Liver (tissue), 9 donors: Measurements from ENCODE around the gene NPL. TPM values are rescaled to one million over a fixed set of nuclear protein-coding genes. Genes with fewer than 3 reads are reported as not detected.

ENCODE experiments used
- DNase-seq: peaks from one replicate; pipeline ENCODE4 v3.0.0-alpha.2; 2017; ENCODE audit warnings: low spot score
- H3K27ac ChIP-seq, 2 donors: one replicate each; pipeline ENCODE4 v1.7.0; 2013; ENCODE audit warnings: inconsistent platforms in 2 of 2, low read length in 2 of 2, control low read depth in 1 of 2, low read depth in 1 of 2, mild to moderate bottlenecking in 1 of 2
- H3K27me3 ChIP-seq, 4 donors: one replicate each; pipeline versions ENCODE4 v1.6.1 to v1.7.0; 2013; ENCODE audit warnings: low read length in 3 of 4, inconsistent platforms in 1 of 4, mild to moderate bottlenecking in 1 of 4, moderate library complexity in 1 of 4; ENCODE audit not compliant: control insufficient read depth in 4 of 4, insufficient read depth in 4 of 4
- H3K36me3 ChIP-seq, 4 donors: one replicate each; pipeline versions ENCODE4 v1.6.1 to v1.7.0; 2013; ENCODE audit warnings: low read length in 3 of 4, mild to moderate bottlenecking in 3 of 4, low read depth in 1 of 4, moderate library complexity in 1 of 4; ENCODE audit not compliant: control insufficient read depth in 4 of 4, insufficient read depth in 3 of 4
- H3K4me1 ChIP-seq, 4 donors: one replicate each; pipeline versions ENCODE4 v1.6.1 to v1.7.0; 2013; ENCODE audit warnings: low read length in 3 of 4, mild to moderate bottlenecking in 3 of 4, moderate library complexity in 1 of 4; ENCODE audit not compliant: control insufficient read depth in 4 of 4, insufficient read depth in 4 of 4
- H3K4me3 ChIP-seq, 3 donors: one replicate each; pipeline versions ENCODE4 v1.6.1 to v1.7.0; 2013; ENCODE audit warnings: low read length in 3 of 3, control low read depth in 1 of 3, low read depth in 1 of 3, mild to moderate bottlenecking in 1 of 3
- H3K9ac ChIP-seq, 2 donors: one replicate each; pipeline ENCODE4 v1.7.0; 2013; ENCODE audit warnings: low read length in 2 of 2, mild to moderate bottlenecking in 2 of 2, moderate library complexity in 2 of 2, control low read depth in 1 of 2, low read depth in 1 of 2
- H3K9me3 ChIP-seq, 4 donors: one replicate each; pipeline versions ENCODE4 v1.6.1 to v1.7.0; 2013; ENCODE audit warnings: low read length in 3 of 4; ENCODE audit not compliant: control insufficient read depth in 4 of 4
- EGR1 ChIP-seq, 2 donors: IDR thresholded peaks; 2 replicates each; pipeline ENCODE4 v1.6.1; 2016 to 2018; ENCODE audit warnings: antibody characterized with exemption in 2 of 2, low read depth in 2 of 2
- FOXA1 ChIP-seq: IDR thresholded peaks from 2 replicates; pipeline ENCODE4 v1.6.1; 2016; ENCODE audit warnings: antibody characterized with exemption
- FOXA2 ChIP-seq: IDR thresholded peaks from 2 replicates; pipeline ENCODE4 v1.6.1; 2016; ENCODE audit warnings: antibody characterized with exemption
- GABPA ChIP-seq, 2 donors: IDR thresholded peaks in 1 of 2; conservative IDR thresholded peaks in 1 of 2; 2 replicates each; pipeline ENCODE4 v1.6.1; 2016; ENCODE audit warnings: antibody characterized with exemption in 2 of 2, mild to moderate bottlenecking in 1 of 2, moderate library complexity in 1 of 2
- HNF4A ChIP-seq, 2 donors: conservative IDR thresholded peaks; 2 replicates each; pipeline ENCODE4 v1.6.1; 2016; ENCODE audit warnings: antibody characterized with exemption in 2 of 2, mild to moderate bottlenecking in 2 of 2
- HNF4G ChIP-seq: IDR thresholded peaks from 2 replicates; pipeline ENCODE4 v1.6.1; 2016; ENCODE audit warnings: antibody characterized with exemption
- JUND ChIP-seq, 2 donors: IDR thresholded peaks; 2 replicates each; pipeline ENCODE4 v1.6.1; 2016; ENCODE audit warnings: antibody characterized with exemption in 2 of 2
- NR2F2 ChIP-seq: IDR thresholded peaks from 2 replicates; pipeline ENCODE4 v1.6.1; 2016; ENCODE audit warnings: antibody characterized with exemption
- RAD21 ChIP-seq, 2 donors: IDR thresholded peaks; 2 replicates each; pipeline ENCODE4 v1.6.1; 2016; ENCODE audit warnings: antibody characterized with exemption in 2 of 2, mild to moderate bottlenecking in 2 of 2
- RXRA ChIP-seq, 2 donors: IDR thresholded peaks; 2 replicates each; pipeline ENCODE4 v1.6.1; 2017 to 2018; ENCODE audit warnings: antibody characterized with exemption in 2 of 2, mild to moderate bottlenecking in 1 of 2
- SP1 ChIP-seq: IDR thresholded peaks from 2 replicates; pipeline ENCODE4 v1.6.1; 2018; ENCODE audit warnings: antibody characterized with exemption, mild to moderate bottlenecking
- TAF1 ChIP-seq: conservative IDR thresholded peaks from 2 replicates; pipeline ENCODE4 v1.6.1; 2016; ENCODE audit warnings: antibody characterized with exemption, mild to moderate bottlenecking
- YY1 ChIP-seq: IDR thresholded peaks from 2 replicates; pipeline ENCODE4 v1.6.1; 2016; ENCODE audit warnings: antibody characterized with exemption, mild to moderate bottlenecking
- WGBS: extraction: QIAGEN DNeasy Blood & Tissue Kit; methylation state at CpG from one replicate; pipeline ENCODE4 v1.1.7; 2013; 5-methylcytosine and 5-hydroxymethylcytosine counted together
- polyA plus RNA-seq, 2 donors: library from polyadenylated mRNA; stranded (reverse) in 1 of 2; unstranded in 1 of 2; fragments of 200-250 nt in 1 of 2; fragments of >200 nt in 1 of 2; fragmentation: Nextera tagmentation in 1 of 2; extraction: Ambion mirVana in 1 of 2; gene quantifications; one replicate each; pipeline versions ENCODE4 v1.2.1 to v1.2.3, GENCODE V29; 2013 to 2015
- total RNA-seq, 2 donors: library from RNA; depleted of rRNA; stranded (reverse); fragments of >200 nt; gene quantifications; one replicate each; pipeline ENCODE4 v1.2.3, GENCODE V29; 2014
- TF ChIP-seq, protein P1 (sequence below): IDR thresholded peaks from 2 replicates; pipeline ENCODE4 v1.6.1; 2016; ENCODE audit warnings: antibody characterized with exemption
- TF ChIP-seq, protein P2 (sequence below): fragments of 150-350 bp; IDR thresholded peaks from 2 replicates; pipeline ENCODE4 v1.5.1; 2017; ENCODE audit warnings: improper control_type of control experiment, low read depth, low read length; ENCODE audit not compliant: missing input control
- TF ChIP-seq, protein P3 (sequence below): IDR thresholded peaks from 2 replicates; pipeline ENCODE4 v1.6.1; 2016; ENCODE audit warnings: antibody characterized with exemption
- TF ChIP-seq, protein P4 (sequence below): IDR thresholded peaks from 2 replicates; pipeline ENCODE4 v1.6.1; 2016; ENCODE audit warnings: antibody characterized with exemption, mild to moderate bottlenecking
- TF ChIP-seq, protein P5 (sequence below): IDR thresholded peaks from 2 replicates; pipeline ENCODE4 v1.6.1; 2016; ENCODE audit warnings: antibody characterized with exemption
- donor health status: healthy.
- donor health status: healthy.
- donor health status: healthy.
- donor health status: healthy.
- donor health status: healthy.

The NPL gene
- total and polyA plus RNA-seq, 4 donors: 8.5 to 47.3 (median 15.9) TPM

DNA sequence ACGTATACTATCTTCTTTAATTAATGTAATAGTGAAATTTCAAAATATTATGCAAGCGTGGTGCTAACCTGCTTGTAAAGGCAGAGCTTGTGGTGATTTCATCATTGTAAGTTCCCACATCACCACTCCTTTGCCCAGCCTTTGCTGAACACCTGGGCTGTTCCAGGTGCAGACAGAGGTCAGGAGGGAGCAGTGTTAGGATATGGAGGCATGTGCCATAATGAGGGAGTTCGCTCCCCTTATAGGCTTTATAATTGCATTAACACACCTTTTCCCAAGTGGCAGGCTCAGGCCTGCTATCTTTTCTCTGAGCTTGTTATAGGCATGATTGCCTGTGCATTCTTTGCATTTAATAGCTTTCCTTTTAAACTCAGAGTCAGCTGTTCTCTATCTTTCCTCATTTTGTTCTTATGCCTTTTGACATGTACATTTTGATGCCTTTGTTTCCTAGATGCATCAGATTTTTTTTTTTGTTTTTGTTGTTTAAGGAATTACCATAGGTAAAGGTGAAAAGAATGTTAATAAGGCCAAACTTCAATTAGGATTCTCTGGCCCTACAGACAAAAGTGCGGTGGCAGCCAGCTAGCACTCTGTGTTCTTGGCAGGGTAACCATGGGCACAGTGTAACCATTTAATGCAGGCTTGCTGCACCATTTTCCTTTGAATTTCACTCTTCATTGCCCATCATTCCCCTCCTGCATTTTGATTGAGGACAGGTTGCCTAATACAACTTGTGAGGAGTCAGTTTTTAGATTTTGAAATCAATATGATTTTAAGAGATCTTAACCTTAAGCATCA, 12.6 kb downstream of the NPL start:
- TF ChIP-seq, protein P1, sequence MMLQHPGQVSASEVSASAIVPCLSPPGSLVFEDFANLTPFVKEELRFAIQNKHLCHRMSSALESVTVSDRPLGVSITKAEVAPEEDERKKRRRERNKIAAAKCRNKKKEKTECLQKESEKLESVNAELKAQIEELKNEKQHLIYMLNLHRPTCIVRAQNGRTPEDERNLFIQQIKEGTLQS: no peak
- no peak for TF ChIP-seq RXRA (IDR thresholded peaks at IDR 0.05)
- no peak for TF ChIP-seq HNF4G
- no peak for TF ChIP-seq RAD21 (IDR thresholded peaks at IDR 0.05)
- TF ChIP-seq, protein P2, sequence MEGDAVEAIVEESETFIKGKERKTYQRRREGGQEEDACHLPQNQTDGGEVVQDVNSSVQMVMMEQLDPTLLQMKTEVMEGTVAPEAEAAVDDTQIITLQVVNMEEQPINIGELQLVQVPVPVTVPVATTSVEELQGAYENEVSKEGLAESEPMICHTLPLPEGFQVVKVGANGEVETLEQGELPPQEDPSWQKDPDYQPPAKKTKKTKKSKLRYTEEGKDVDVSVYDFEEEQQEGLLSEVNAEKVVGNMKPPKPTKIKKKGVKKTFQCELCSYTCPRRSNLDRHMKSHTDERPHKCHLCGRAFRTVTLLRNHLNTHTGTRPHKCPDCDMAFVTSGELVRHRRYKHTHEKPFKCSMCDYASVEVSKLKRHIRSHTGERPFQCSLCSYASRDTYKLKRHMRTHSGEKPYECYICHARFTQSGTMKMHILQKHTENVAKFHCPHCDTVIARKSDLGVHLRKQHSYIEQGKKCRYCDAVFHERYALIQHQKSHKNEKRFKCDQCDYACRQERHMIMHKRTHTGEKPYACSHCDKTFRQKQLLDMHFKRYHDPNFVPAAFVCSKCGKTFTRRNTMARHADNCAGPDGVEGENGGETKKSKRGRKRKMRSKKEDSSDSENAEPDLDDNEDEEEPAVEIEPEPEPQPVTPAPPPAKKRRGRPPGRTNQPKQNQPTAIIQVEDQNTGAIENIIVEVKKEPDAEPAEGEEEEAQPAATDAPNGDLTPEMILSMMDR: no peak
- TF ChIP-seq, protein P3, sequence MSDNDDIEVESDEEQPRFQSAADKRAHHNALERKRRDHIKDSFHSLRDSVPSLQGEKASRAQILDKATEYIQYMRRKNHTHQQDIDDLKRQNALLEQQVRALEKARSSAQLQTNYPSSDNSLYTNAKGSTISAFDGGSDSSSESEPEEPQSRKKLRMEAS: no peak
- TF ChIP-seq, protein P4, sequence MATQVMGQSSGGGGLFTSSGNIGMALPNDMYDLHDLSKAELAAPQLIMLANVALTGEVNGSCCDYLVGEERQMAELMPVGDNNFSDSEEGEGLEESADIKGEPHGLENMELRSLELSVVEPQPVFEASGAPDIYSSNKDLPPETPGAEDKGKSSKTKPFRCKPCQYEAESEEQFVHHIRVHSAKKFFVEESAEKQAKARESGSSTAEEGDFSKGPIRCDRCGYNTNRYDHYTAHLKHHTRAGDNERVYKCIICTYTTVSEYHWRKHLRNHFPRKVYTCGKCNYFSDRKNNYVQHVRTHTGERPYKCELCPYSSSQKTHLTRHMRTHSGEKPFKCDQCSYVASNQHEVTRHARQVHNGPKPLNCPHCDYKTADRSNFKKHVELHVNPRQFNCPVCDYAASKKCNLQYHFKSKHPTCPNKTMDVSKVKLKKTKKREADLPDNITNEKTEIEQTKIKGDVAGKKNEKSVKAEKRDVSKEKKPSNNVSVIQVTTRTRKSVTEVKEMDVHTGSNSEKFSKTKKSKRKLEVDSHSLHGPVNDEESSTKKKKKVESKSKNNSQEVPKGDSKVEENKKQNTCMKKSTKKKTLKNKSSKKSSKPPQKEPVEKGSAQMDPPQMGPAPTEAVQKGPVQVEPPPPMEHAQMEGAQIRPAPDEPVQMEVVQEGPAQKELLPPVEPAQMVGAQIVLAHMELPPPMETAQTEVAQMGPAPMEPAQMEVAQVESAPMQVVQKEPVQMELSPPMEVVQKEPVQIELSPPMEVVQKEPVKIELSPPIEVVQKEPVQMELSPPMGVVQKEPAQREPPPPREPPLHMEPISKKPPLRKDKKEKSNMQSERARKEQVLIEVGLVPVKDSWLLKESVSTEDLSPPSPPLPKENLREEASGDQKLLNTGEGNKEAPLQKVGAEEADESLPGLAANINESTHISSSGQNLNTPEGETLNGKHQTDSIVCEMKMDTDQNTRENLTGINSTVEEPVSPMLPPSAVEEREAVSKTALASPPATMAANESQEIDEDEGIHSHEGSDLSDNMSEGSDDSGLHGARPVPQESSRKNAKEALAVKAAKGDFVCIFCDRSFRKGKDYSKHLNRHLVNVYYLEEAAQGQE: no peak
- no peak for TF ChIP-seq FOXA2
- no peak for TF ChIP-seq GABPA (IDR thresholded peaks at IDR 0.05 in 1 of 2, conservative IDR thresholded peaks at IDR 0.05 in 1 of 2)
- TF ChIP-seq EGR1 (IDR thresholded peaks at IDR 0.05; ENCODE audit: low read depth in 2 of 2): no peak
- TF ChIP-seq HNF4A (conservative IDR thresholded peaks at IDR 0.05): no peak
- no peak for TF ChIP-seq NR2F2
- TF ChIP-seq TAF1: no peak
- TF ChIP-seq SP1: no peak
- TF ChIP-seq FOXA1: no peak
- TF ChIP-seq JUND (IDR thresholded peaks at IDR 0.05): no peak
- no peak for TF ChIP-seq YY1
- TF ChIP-seq, protein P5, sequence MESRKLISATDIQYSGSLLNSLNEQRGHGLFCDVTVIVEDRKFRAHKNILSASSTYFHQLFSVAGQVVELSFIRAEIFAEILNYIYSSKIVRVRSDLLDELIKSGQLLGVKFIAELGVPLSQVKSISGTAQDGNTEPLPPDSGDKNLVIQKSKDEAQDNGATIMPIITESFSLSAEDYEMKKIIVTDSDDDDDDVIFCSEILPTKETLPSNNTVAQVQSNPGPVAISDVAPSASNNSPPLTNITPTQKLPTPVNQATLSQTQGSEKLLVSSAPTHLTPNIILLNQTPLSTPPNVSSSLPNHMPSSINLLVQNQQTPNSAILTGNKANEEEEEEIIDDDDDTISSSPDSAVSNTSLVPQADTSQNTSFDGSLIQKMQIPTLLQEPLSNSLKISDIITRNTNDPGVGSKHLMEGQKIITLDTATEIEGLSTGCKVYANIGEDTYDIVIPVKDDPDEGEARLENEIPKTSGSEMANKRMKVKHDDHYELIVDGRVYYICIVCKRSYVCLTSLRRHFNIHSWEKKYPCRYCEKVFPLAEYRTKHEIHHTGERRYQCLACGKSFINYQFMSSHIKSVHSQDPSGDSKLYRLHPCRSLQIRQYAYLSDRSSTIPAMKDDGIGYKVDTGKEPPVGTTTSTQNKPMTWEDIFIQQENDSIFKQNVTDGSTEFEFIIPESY: no peak
- no peak overlapping the region for H3K9ac ChIP-seq
- no peak overlapping the region for H3K4me3 ChIP-seq
- no peak overlapping the region for H3K27ac ChIP-seq
- H3K9me3 ChIP-seq: no peaks in the 10 kb centered on the region
- 91% methylated on average over 4 of the region's 4 CpGs for WGBS
- no peak for DNase-seq
- H3K36me3 ChIP-seq: peaks cover 1 to 10% (median 2%) of the 10 kb centered on the region in 4 donors
- no peaks in the 10 kb centered on the region for H3K4me1 ChIP-seq
- no peaks in the 10 kb centered on the region for H3K27me3 ChIP-seq
